Measurements from ENCODE around the gene DIDO1. TPM values are rescaled to one million over a fixed set of nuclear protein-coding genes. Genes with fewer than 3 reads are reported as not detected.

DIDO1 gene
- total RNA-seq, 1 donor from 2014 or later: 89.1 TPM

DNA sequence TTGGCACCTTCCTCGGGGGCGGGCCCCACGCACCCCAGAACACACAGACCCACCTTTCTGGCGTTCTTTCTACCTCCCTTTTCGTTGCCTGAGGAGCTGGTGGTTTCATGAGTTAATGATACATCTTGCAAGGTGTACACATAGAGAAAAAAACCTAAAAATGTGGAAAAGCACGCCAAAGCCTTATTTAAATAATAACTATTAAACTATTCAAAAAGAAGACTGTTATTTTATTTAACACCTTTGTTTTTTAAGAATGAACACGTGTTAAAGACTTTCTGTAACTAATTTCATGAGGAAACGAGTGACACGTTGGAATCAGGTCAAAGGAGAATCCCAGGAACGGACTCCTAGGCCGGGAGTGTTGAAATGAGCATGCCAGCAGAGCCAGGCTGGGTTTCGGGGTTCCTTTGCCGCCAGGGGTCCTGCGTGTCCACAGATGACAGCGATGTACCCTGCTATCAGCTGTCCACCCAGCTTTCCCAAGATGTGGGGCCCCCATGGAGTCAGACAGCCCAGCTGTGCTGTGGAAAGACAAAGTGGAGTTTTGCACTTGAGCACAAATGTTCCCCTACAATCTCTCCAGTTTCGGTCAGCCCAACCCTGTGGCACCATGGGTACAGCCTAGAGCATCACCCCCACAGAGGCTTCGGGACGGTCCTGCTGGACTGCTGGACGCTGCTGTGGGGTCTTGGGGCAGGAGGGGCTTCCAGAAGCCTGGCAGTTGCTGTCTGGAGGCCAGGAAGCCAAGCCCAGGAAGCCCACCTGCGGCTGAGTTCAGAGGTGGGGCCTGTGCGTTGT is 42.3 kb upstream of the DIDO1 start:
- ChIA-PET CTCF (no interaction called here), POLR2A (interaction anchor here (3.1 kb wide), 1 partner anchor 15 kb away, joined by 13 read pairs; no protein-coding TSS in a partner anchor)
- Mint-ChIP-seq H3K9me3 (no peaks in the 10 kb centered on the region), H3K4me1 (peaks cover 12% of the 10 kb centered on the region), H3K27ac (no peak overlapping the region), H3K36me3 (ENCODE audit: low read depth) (peaks cover 19% of the 10 kb centered on the region), H3K27me3 (peaks cover 13% of the 10 kb centered on the region), H3K4me3 (no peak overlapping the region)
- no peak for ATAC-seq (ENCODE audit: low read depth)
- intact Hi-C loops (cut with micrococcal nuclease): no loop called here
- DNase-seq: no peak
- TF ChIP-seq, protein P1, sequence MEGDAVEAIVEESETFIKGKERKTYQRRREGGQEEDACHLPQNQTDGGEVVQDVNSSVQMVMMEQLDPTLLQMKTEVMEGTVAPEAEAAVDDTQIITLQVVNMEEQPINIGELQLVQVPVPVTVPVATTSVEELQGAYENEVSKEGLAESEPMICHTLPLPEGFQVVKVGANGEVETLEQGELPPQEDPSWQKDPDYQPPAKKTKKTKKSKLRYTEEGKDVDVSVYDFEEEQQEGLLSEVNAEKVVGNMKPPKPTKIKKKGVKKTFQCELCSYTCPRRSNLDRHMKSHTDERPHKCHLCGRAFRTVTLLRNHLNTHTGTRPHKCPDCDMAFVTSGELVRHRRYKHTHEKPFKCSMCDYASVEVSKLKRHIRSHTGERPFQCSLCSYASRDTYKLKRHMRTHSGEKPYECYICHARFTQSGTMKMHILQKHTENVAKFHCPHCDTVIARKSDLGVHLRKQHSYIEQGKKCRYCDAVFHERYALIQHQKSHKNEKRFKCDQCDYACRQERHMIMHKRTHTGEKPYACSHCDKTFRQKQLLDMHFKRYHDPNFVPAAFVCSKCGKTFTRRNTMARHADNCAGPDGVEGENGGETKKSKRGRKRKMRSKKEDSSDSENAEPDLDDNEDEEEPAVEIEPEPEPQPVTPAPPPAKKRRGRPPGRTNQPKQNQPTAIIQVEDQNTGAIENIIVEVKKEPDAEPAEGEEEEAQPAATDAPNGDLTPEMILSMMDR (IDR thresholded peaks at IDR 0.05): no peak

DNA sequence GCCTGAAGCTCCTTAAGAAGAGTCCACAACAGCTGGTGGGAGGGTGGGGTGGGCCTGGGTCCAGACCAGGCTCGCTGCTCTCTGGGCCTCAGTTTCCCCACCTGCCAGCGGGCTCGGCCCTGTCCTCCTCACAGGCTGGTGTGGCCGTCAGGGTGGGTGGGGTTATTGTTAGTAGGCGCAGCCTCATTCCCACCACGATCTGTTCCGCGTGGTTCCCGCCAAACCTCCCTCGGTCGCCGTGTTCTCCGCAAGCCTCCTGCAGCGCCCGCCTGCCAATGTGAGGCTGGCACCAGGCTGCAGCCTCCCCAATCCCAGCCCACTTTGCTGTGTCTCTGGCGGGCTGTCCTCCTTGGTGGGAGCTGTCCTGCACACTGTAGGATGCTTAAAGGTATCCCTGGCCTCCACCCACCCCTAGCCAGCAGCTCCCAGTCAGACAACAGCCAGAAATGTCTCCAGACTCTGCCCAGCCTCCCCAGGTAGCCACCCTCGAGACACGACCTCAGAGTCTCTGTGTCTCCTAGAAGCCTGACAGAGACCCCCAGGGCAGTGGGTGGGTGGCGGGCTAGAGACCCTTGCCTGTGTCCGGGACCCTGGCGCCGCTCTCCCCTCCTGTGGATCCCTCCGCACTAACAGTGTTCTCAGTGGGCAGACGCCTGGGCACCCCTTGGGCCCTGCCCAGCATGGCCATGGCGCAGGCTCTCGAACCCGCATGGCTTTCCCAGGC is 41.5 kb upstream of the DIDO1 start:
- H3K4me1 Mint-ChIP-seq: peaks cover 11% of the 10 kb centered on the region
- ChIA-PET CTCF (interaction anchor here (1.0 kb wide), 1 partner anchor 41 kb away, joined by 4 read pairs; no protein-coding TSS in a partner anchor), POLR2A (no interaction called here)
- intact Hi-C loops (cut with micrococcal nuclease): no loop called here
- no peak overlapping the region for H3K27ac Mint-ChIP-seq
- no peak for ATAC-seq (ENCODE audit: low read depth)
- TF ChIP-seq, protein P1 (IDR thresholded peaks at IDR 0.05): no peak
- no peaks in the 10 kb centered on the region for H3K9me3 Mint-ChIP-seq
- H3K4me3 Mint-ChIP-seq: no peak overlapping the region
- peaks cover 26% of the 10 kb centered on the region for H3K36me3 Mint-ChIP-seq (ENCODE audit: low read depth)
- H3K27me3 Mint-ChIP-seq: peaks cover 13% of the 10 kb centered on the region
- no peak for DNase-seq

DNA sequence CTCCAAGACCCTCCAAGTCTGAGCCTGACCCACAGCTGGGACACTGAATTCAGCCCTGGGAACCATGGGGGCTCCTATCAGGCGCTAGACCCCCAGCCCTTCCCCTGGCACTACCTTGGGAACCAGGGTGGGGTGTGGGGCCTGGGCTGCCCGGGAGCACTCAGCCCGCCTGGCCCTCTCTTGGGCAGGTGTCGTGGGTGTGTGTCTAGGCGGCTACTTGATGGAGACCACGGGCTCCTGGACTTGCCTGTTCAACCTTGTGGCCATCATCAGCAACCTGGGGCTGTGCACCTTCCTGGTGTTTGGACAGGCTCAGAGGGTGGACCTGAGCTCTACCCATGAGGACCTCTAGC is 40.8 kb upstream of the DIDO1 start:
- Mint-ChIP-seq H3K27ac (no peak overlapping the region), H3K36me3 (ENCODE audit: low read depth) (peaks cover 31% of the 10 kb centered on the region), H3K4me3 (no peak overlapping the region), H3K9me3 (no peaks in the 10 kb centered on the region), H3K27me3 (peaks cover 9% of the 10 kb centered on the region), H3K4me1 (peaks cover 6% of the 10 kb centered on the region)
- ATAC-seq (ENCODE audit: low read depth) (no peak), DNase-seq (no peak)
- intact Hi-C loops (cut with micrococcal nuclease): no loop called here
- ChIA-PET CTCF (interaction anchor here (1.0 kb wide), 1 partner anchor 42 kb away, joined by 4 read pairs; no protein-coding TSS in a partner anchor), POLR2A (no interaction called here)
- TF ChIP-seq, protein P1 (IDR thresholded peaks at IDR 0.05): no peak

DNA sequence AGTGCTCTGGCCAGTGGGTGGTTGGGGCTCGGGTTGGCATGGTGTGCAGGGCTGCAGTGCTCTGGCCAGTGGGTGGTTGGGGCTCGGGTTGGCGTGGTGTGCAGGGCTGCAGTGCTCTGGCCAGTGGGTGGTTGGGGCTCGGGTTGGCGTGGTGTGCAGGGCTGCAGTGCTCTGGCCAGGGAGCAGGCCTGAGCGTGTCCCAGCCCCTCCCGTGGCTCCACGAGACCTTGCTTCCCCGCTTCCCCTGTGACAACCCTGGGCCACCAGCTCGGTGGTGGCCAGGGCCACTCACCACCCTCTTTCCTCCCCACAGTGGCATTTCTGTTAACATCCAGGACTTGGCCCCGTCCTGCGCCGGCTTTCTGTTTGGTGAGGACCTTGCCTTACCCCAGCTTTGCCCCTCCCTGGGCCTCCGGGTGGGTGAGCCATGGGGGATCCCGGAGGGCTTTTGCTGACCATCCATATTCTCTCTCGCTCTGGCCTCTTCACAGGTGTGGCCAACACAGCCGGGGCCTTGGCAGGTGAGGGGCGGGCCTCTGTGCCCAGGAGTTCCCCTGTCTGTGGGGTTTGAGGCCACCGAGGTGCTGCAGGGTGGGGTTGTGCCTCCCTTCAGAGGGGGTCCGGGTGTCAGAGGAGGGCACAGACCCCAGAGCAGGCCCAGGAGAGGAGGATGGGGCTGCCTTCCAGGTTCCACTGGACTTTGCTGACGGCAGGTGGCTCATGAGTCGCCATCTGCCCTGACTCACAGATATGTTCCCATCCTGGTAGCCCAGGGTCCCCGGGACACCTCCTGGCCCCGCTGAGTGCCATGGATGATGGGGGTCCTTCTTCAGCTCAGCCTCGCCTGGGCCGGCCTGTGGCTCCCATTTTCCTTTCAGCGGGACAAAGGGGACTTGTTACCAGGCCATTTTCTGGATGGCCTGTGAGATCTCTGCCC is 40.2 kb upstream of the DIDO1 start:
- Mint-ChIP-seq H3K4me3 (no peak overlapping the region), H3K36me3 (ENCODE audit: low read depth) (peaks cover 33% of the 10 kb centered on the region), H3K27me3 (peaks cover 3% of the 10 kb centered on the region), H3K9me3 (no peaks in the 10 kb centered on the region), H3K4me1 (no peaks in the 10 kb centered on the region), H3K27ac (no peak overlapping the region)
- intact Hi-C loops (cut with micrococcal nuclease): no loop called here
- ChIA-PET CTCF (interaction anchor here (1.0 kb wide), 1 partner anchor 43 kb away, joined by 4 read pairs; no protein-coding TSS in a partner anchor), POLR2A (no interaction called here)
- TF ChIP-seq, protein P1 (IDR thresholded peaks at IDR 0.05): no peak
- no peak for ATAC-seq (ENCODE audit: low read depth)
- no peak for DNase-seq

Measured in activated B cell treated with CpG ODN at 0.5 μM for 24 hours (primary cell).